Esophagus muscularis mucosa (tissue), 4 donors: ENCODE results near the gene ELOF1. TPM values are rescaled to one million over a fixed set of nuclear protein-coding genes. Genes with fewer than 3 reads are reported as not detected.

Experiments used
- DNase-seq: peaks from one replicate; pipeline ENCODE4 v3.0.0-alpha.2; 2017; ENCODE audit errors: extremely low spot score
- H3K27ac ChIP-seq, 4 donors: fragments of 200-600 bp; sonication (generic); replicated peaks in 1 of 4; 1 replicate in 3 of 4; 2 replicates in 1 of 4; pipeline ENCODE4 v1.5.1; 2016 to 2019; ENCODE audit warnings: mild to moderate bottlenecking in 1 of 4
- H3K27me3 ChIP-seq, 4 donors: fragments of 200-600 bp; sonication (generic); one replicate each; pipeline versions ENCODE4 v1.5.1 to v1.6.0; 2016 to 2019
- H3K36me3 ChIP-seq, 4 donors: fragments of 200-600 bp; sonication (generic); one replicate each; pipeline ENCODE4 v1.5.1; 2016 to 2019
- H3K4me1 ChIP-seq, 4 donors: fragments of 200-600 bp; sonication (generic); one replicate each; pipeline ENCODE4 v1.5.1; 2016 to 2019
- H3K4me3 ChIP-seq, 4 donors: fragments of 200-600 bp; sonication (generic); 1 replicate in 2 of 4; 2 replicates in 2 of 4; pipeline ENCODE4 v1.5.1; 2016 to 2019; ENCODE audit warnings: mild to moderate bottlenecking in 4 of 4, moderate library complexity in 1 of 4
- H3K9me3 ChIP-seq, 4 donors: fragments of 200-600 bp; sonication (generic); 1 replicate in 3 of 4; 2 replicates in 1 of 4; pipeline ENCODE4 v1.5.1; 2016 to 2019
- EP300 ChIP-seq: sonication (generic); formaldehyde crosslinking; IDR thresholded peaks from one replicate; pipeline ENCODE4 v1.6.1; 2017; ENCODE audit warnings: antibody characterized with exemption
- POLR2A ChIP-seq: fragments of 450-650 bp; IDR thresholded peaks from one replicate; pipeline ENCODE4 v1.6.1; 2017; ENCODE audit warnings: antibody characterized with exemption, moderate library complexity, mild to moderate bottlenecking, low read depth
- POLR2AphosphoS5 ChIP-seq, 2 donors: sonication (generic); formaldehyde crosslinking; IDR thresholded peaks; one replicate each; pipeline ENCODE4 v1.6.1; 2017; ENCODE audit warnings: antibody characterized with exemption in 2 of 2
- WGBS: methylation state at CpG from one replicate; pipeline ENCODE4 v1.1.5; 2018; 5-methylcytosine and 5-hydroxymethylcytosine counted together
- intact Hi-C: fragments of 100-400 bp; cut with DNase I; formaldehyde crosslinking; loops from one replicate; pipeline ENCODE4 v1.15.1; 2023
- total RNA-seq, 4 donors: library from RNA; depleted of rRNA; stranded (reverse); fragments of >200 nt; gene quantifications; one replicate each; pipeline versions ENCODE4 v1.1.0 to v1.2.1, GENCODE V29; 2016
- TF ChIP-seq, protein P1 (sequence below), 3 experiments: fragments of 200-600 bp in 2 of 3; fragments of 450-650 bp in 1 of 3; sonication (generic) in 2 of 3; IDR thresholded peaks; one replicate each; pipeline ENCODE4 v1.5.1; 2017 to 2019; ENCODE audit warnings: antibody characterized with exemption in 3 of 3, mild to moderate bottlenecking in 2 of 3, moderate library complexity in 1 of 3

Gene ELOF1
- total RNA-seq, 4 donors from 2014 or later, result 27.0 to 39.1 (median 30.5) TPM

DNA sequence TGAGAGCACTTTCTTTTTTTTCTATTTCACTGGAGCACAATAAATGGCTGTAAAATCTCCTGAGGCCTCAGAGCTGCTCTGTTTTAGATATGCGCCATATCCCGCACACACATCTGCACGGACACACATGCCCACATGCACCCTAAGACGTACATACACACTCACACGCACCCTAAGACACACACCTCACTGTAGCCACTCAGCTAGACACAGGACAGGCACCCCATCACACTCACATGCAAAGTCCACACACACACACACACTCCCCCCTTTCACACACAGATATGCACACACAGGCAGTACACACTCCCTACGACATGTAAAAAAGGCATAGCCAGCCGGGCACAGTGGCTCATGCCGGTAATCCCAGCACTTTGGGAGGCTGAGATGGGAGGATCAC, 8.8 kb downstream of the ELOF1 start:
- no peak overlapping the region for H3K4me3 ChIP-seq
- WGBS, result 85% methylated on average over 8 of the region's 8 CpGs
- intact Hi-C loops, result no loop called here
- no peaks in the 10 kb centered on the region for H3K27me3 ChIP-seq
- H3K27ac ChIP-seq, result peak overlapping the region; percentile 83 to 90 (median 89)
- peaks cover under 1 to 65% (median 43%) of the 10 kb centered on the region in 4 donors for H3K4me1 ChIP-seq
- no peaks in the 10 kb centered on the region for H3K9me3 ChIP-seq
- peaks cover 58 to 89% (median 74%) of the 10 kb centered on the region in 4 donors for H3K36me3 ChIP-seq
- TF ChIP-seq POLR2AphosphoS5 (IDR thresholded peaks at IDR 0.05), result peak in 1 of 2 donors; percentile 36
- no peak for TF ChIP-seq EP300
- no peak for DNase-seq

DNA sequence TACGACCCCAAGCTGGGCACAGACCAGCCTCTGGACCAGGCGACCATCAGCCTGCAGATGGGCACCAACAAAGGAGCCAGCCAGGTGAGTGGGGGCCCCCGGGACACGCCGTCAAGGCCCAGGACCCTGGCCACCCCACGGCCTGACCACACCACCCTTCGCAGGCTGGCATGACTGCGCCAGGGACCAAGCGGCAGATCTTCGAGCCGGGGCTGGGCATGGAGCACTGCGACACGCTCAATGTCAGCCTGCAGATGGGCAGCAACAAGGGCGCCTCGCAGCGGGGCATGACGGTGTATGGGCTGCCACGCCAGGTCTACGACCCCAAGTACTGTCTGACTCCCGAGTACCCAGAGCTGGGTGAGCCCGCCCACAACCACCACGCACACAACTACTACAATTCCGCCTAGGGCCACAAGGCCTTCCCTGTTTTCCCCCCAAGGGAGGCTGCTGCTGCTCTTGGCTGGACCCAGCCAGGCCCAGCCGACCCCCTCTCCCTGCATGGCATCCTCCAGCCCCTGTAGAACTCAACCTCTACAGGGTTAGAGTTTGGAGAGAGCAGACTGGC, 9.6 kb downstream of the ELOF1 start:
- H3K4me3 ChIP-seq, result no peak overlapping the region
- TF ChIP-seq POLR2AphosphoS5 (IDR thresholded peaks at IDR 0.05) (peak in 1 of 2 donors; percentile 60), EP300 (no peak)
- H3K27me3 ChIP-seq, result no peaks in the 10 kb centered on the region
- DNase-seq, result no peak
- 83% methylated on average over 11 of the region's 24 CpGs for WGBS
- H3K36me3 ChIP-seq, result peaks cover 56 to 90% (median 70%) of the 10 kb centered on the region in 4 donors
- peak overlapping the region; percentile 2 to 90 (median 86) for H3K27ac ChIP-seq
- peaks cover 0 to 72% (median 50%) of the 10 kb centered on the region in 4 donors for H3K4me1 ChIP-seq
- intact Hi-C loops, result no loop called here
- no peaks in the 10 kb centered on the region for H3K9me3 ChIP-seq

DNA sequence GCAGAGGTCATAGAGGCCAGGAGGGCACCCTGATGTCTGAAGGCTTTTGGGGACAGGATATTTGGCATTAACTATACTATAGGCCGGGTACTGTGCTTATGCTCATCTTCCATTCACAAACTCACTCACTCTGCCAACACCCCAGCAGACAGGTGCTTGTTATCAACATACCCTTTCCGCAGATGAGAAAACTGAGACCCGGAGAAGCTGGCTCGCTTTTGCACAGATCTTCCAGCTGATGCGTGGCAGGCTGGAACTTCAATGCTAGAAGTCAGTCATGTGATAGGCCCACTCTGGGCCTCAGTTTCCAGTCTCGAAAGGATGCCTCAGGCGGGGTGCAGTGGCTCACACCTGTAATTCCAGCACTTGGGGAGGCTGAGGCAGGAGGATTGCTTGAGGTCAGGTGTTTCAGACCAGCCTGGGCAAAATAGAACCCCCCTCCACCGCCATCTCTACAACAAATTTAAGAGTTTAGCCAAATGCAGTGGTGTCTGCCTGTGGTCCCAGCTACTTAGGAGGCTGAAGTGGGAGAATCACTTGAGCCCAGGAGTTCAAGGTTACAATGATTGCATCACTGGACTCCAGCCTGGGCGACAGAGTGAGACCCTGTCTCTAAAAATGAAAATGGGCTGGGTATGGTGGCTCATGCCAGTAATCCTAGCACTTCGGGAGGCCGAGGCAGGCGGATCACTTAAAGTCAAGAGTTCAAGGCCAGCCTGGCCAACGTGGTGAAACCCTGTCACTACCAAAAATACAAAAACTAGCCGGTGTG, 10.9 kb downstream of the ELOF1 start:
- 84% methylated on average over 12 of the region's 14 CpGs for WGBS
- intact Hi-C loops, result no loop called here
- TF ChIP-seq, protein P1, sequence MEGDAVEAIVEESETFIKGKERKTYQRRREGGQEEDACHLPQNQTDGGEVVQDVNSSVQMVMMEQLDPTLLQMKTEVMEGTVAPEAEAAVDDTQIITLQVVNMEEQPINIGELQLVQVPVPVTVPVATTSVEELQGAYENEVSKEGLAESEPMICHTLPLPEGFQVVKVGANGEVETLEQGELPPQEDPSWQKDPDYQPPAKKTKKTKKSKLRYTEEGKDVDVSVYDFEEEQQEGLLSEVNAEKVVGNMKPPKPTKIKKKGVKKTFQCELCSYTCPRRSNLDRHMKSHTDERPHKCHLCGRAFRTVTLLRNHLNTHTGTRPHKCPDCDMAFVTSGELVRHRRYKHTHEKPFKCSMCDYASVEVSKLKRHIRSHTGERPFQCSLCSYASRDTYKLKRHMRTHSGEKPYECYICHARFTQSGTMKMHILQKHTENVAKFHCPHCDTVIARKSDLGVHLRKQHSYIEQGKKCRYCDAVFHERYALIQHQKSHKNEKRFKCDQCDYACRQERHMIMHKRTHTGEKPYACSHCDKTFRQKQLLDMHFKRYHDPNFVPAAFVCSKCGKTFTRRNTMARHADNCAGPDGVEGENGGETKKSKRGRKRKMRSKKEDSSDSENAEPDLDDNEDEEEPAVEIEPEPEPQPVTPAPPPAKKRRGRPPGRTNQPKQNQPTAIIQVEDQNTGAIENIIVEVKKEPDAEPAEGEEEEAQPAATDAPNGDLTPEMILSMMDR (IDR thresholded peaks at IDR 0.05), result no peak
- TF ChIP-seq POLR2AphosphoS5 (IDR thresholded peaks at IDR 0.05), result peak in 1 of 2 donors; percentile 22
- no peak for DNase-seq
- H3K4me3 ChIP-seq, result no peak overlapping the region
- H3K27ac ChIP-seq, result peak overlapping the region; percentile 2 to 83 (median 44)
- H3K36me3 ChIP-seq, result peaks cover 45 to 86% (median 60%) of the 10 kb centered on the region in 4 donors
- peaks cover 0 to 86% (median 63%) of the 10 kb centered on the region in 4 donors for H3K4me1 ChIP-seq
- H3K9me3 ChIP-seq, result no peaks in the 10 kb centered on the region
- H3K27me3 ChIP-seq, result no peaks in the 10 kb centered on the region

DNA sequence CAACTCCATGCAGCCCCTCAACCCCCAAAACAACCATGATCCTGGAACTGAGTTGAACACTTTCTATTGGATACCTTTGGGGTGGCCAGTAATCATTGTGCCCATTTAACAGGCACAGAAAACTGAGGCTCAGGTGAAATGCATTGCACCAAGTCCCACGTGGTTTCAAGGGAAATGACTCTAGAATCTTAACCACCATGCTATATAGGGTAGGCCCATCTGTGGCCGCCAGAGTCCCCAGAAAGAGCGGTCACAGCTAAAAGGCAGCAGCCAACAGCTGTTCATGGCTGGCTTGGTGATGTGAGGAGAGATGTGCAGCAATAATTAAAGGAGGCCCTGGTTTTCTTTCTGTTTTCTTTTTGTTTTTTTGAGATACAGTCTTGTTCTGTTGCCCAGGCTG, 17.8 kb downstream of the ELOF1 start:
- WGBS, result 51% methylated on average over 3 of the region's 3 CpGs
- intact Hi-C loops, result no loop called here
- peak overlapping the region; percentile 69 to 89 (median 78) for H3K4me3 ChIP-seq

DNA sequence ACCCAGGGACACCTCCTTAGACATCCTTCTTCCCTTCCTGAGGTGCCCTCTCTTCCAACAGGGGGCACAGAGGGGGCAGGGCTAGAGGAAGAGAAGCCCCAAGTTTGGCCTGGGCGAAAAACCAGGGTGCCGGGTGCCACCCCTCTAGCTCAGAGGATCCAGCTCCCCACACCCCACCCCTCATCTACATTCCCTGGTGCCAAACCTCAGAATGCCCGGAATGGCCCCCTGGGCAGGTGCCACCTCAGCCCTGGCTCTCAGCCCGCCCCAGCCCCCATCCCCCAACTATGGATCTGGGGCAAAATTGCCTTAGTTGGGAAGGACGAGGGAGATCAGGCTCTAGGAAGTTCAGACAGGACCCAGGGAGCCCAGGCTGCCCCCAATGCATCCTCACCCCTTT, 18.4 kb downstream of the ELOF1 start:
- 66% methylated on average over 2 of the region's 5 CpGs for WGBS
- intact Hi-C loops, result no loop called here
- no peak for DNase-seq

More for the DNA sequence above, 17.8 kb downstream of the ELOF1 start:
- DNase-seq, result no peak
- no peaks in the 10 kb centered on the region for H3K9me3 ChIP-seq
- H3K27ac ChIP-seq, result peak overlapping the region; percentile 96 to 99 (median 98)
- TF ChIP-seq POLR2A, result no peak
- TF ChIP-seq, protein P1 (IDR thresholded peaks at IDR 0.05), result no peak
- no peak for TF ChIP-seq EP300
- TF ChIP-seq POLR2AphosphoS5 (IDR thresholded peaks at IDR 0.05), result no peak
- H3K27me3 ChIP-seq, result peaks cover 0 to 5% (median 0%) of the 10 kb centered on the region in 4 donors
- peaks cover 12 to 35% (median 16%) of the 10 kb centered on the region in 4 donors for H3K36me3 ChIP-seq
- H3K4me1 ChIP-seq, result peaks cover 5 to 85% (median 79%) of the 10 kb centered on the region in 4 donors

More for the DNA sequence above, 18.4 kb downstream of the ELOF1 start:
- H3K9me3 ChIP-seq, result no peaks in the 10 kb centered on the region
- peaks cover 6 to 29% (median 11%) of the 10 kb centered on the region in 4 donors for H3K36me3 ChIP-seq
- TF ChIP-seq POLR2AphosphoS5 (IDR thresholded peaks at IDR 0.05), result no peak
- TF ChIP-seq, protein P1 (IDR thresholded peaks at IDR 0.05), result no peak
- TF ChIP-seq POLR2A, result no peak
- no peak for TF ChIP-seq EP300
- H3K27me3 ChIP-seq, result peaks cover 0 to 5% (median 0%) of the 10 kb centered on the region in 4 donors
- peak overlapping the region; percentile 69 to 89 (median 78) for H3K4me3 ChIP-seq
- peaks cover 11 to 85% (median 80%) of the 10 kb centered on the region in 4 donors for H3K4me1 ChIP-seq
- H3K27ac ChIP-seq, result peak overlapping the region; percentile 96 to 99 (median 98)
